D721Med (cell line): ENCODE results near the gene TTC38.

Experiments
- DNase-seq: peaks from one replicate; pipeline ENCODE4 v3.0.0; 2011; ENCODE audit warnings: low spot score; ENCODE audit not compliant: insufficient read length
- FAIRE-seq: peaks from 2 replicates; lab custom pipeline; 2011; peaks lifted over from hg19 to GRCh38; lab: Jason Lieb, UNC
- TF ChIP-seq, protein P1 (sequence below): IDR thresholded peaks from 2 replicates; pipeline ENCODE4 v1.5.1; 2012; ENCODE audit warnings: mild to moderate bottlenecking, control low read depth; ENCODE audit not compliant: insufficient read depth; ENCODE audit errors: missing control alignments

Gene TTC38

DNA sequence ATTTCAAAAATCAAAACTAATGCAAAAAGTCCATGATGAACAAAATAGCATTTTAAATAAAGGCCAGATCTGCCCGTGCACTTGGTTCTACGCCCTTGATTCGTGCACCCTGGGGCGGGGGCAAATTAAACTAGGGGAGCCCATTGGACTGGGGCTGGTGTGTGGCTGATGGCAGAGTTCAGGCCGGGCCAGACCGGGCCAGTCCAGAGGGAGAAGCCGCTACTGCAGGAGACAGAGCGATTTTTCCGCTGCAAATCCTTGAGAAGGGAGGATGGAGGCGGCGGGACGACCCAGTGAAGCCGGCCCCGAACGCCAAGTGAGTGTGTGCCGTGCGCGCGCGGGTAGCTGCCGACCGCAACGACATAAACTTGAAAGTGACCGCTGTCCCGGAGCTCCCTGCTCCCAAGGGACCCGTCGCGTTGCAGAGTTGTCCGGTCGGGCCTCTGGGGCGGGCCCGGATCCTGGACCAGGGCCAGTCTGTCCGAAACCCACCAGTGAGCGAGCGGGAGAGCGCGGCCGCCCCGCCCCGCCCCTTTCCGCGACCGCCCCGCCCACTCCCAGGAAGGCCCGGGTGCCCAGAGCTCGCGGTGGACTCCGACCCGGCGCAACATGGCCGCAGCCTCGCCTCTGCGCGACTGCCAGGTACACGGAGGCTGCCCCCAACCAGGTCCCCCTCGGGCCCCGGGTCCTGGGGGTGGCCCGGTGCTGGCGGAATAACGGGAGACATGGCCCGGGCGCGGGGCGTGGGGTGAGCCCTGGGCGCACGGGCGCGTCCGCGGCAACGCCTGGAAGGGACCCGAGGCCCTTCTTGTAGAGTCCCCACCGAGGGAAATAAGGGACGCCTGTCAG, at the start of gene TTC38:
Gene TTC38 (plus strand): TSS at position 578 of the 849 bp plus-strand sequence. CDS start 32 bp downstream, at position 610.
- FAIRE-seq, result no peak
- TF ChIP-seq, protein P1, sequence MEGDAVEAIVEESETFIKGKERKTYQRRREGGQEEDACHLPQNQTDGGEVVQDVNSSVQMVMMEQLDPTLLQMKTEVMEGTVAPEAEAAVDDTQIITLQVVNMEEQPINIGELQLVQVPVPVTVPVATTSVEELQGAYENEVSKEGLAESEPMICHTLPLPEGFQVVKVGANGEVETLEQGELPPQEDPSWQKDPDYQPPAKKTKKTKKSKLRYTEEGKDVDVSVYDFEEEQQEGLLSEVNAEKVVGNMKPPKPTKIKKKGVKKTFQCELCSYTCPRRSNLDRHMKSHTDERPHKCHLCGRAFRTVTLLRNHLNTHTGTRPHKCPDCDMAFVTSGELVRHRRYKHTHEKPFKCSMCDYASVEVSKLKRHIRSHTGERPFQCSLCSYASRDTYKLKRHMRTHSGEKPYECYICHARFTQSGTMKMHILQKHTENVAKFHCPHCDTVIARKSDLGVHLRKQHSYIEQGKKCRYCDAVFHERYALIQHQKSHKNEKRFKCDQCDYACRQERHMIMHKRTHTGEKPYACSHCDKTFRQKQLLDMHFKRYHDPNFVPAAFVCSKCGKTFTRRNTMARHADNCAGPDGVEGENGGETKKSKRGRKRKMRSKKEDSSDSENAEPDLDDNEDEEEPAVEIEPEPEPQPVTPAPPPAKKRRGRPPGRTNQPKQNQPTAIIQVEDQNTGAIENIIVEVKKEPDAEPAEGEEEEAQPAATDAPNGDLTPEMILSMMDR, result no peak

DNA sequence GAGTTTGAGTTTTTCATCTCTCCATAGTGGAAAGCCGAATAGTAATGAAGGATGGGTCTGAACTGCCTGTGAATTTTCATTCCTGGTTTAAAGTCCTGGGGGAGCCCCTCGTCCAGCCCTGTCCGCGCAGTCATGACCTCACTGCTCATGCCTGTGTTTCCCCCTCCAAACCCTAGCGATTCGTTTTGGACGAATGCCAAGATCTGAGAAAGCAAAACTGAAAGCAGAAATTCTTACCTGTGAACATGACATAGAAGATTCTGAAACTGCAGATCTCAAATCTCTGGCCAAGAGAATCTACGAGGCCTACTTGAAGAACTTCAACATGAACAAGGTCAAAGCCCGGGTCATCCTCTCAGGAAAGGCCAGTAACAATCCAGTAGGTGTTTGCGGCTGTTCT, 48.2 kb upstream of the TTC38 start:
- FAIRE-seq, result no peak
- TF ChIP-seq, protein P1, result no peak

More for the DNA sequence above, at the start of gene TTC38:
- DNase-seq, result peak; percentile 73

DNA sequence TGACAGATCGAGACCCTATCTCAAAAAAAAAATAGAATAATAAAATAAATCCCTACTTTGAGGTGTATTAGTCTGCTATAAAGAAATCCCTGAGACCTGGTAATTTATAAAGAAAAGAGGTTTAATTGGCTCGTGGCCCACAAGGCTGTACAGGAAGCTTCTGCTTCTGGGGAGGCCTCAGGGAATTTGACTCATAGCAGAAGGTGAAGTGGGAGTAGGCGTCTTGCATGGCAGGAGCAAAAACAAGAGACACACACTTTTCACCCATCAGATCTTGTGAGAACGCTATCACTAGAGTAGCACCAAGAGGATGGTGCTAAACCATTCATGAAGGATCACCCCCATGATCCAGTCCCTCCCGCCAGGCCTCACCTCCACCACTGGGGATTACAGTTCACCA, 46.9 kb upstream of the TTC38 start:
- TF ChIP-seq, protein P1, result no peak
- no peak for DNase-seq
- FAIRE-seq, result no peak

More for the DNA sequence above, 48.2 kb upstream of the TTC38 start:
- no peak for DNase-seq

DNA sequence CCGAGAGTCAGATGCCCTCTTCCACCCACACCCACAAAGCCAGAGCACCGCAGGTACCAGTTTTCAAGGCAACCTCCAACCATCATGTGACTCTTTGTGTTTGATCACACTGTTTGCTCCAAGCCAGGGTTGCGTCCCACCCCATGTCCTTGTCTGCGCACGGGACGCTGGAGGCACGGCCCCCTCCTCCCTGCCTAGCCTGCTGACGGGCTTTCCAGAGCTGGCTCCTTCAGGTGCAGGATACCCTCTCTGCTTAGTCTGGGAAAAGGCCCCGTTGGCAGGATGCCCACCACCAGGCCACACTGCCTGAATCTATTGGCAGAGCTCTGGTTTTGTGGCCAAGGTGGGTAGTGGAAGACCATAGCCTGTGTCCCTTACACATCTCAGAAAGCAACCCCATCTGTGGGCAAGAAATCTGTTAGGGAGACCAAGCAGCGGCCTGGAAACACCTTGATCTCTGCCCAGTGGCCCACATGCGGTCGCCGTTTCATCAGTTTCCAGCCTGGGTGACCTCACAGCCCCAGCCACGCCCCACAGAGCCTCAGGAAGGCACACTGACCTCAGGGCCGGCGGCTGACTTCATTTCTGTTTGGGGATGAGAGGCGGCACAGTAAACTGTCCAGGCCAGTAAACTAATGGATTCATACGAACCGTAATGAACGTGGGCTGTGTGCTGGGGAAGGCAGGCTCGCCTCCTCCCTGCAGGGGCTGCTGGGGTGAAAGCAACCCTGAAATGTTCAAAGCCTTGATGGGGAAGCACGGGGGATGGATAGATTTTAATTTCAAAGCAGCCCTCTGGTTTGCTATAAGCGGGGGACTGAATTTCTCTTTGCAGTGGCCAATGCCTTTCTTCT, 43.5 kb upstream of the TTC38 start:
- TF ChIP-seq, protein P1, result no peak
- no peak for FAIRE-seq
- DNase-seq, result no peak

DNA sequence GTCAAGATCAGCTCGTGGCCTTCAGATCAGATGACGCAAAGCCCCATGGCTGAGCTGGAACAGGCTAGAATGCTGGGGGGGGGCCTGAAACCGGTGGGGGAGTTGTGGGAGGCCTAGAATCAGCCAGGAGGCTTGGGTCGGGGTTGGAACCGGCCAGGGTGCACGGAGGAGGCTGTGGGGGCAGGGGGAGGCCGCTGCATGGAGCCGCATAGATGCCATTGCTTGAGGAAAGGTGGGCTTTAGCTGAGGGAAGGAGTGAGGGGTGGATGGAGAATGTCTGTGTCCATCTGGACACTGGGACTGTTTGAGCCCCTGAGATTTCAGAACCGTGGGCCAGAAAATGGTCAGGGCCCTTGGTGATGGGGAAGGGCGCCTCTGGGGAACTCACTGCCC, 42.9 kb upstream of the TTC38 start:
- TF ChIP-seq, protein P1, result no peak
- FAIRE-seq (no peak), DNase-seq (no peak)

DNA sequence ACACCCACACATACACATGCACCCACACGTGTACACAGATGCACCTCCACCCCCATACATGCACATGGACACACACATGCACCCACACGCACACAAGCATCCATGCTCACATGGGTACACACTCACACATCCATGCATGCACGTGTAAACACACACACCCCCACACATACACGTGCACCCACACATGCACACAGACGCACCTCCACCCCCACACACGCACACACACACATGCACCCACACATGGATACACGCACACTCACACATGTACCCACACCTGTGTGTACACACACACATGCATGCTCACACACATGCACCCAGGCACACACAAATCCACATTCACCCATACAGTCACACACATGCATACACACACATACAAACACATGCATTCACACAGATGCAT, 42.2 kb upstream of the TTC38 start:
- TF ChIP-seq, protein P1, result no peak
- DNase-seq, result no peak
- FAIRE-seq, result no peak
